Thyroid gland (tissue), 4 donors: ENCODE results near the gene NAE1.

Source experiments
- POLR2A ChIP-seq, 2 donors: fragments of 450-650 bp; IDR thresholded peaks; one replicate each; pipeline ENCODE4 v1.6.1; 2017; ENCODE audit warnings: antibody characterized with exemption in 2 of 2, mild to moderate bottlenecking in 2 of 2, moderate library complexity in 1 of 2
- TF ChIP-seq, protein P1 (sequence below), 6 experiments: fragments of 200-600 bp in 3 of 6; fragments of 450-650 bp in 3 of 6; sonication (generic) in 3 of 6; IDR thresholded peaks; one replicate each; pipeline ENCODE4 v1.5.1; 2016 to 2019; ENCODE audit warnings: antibody characterized with exemption in 6 of 6, mild to moderate bottlenecking in 2 of 6, inconsistent platforms in 1 of 6, moderate library complexity in 1 of 6

DNA sequence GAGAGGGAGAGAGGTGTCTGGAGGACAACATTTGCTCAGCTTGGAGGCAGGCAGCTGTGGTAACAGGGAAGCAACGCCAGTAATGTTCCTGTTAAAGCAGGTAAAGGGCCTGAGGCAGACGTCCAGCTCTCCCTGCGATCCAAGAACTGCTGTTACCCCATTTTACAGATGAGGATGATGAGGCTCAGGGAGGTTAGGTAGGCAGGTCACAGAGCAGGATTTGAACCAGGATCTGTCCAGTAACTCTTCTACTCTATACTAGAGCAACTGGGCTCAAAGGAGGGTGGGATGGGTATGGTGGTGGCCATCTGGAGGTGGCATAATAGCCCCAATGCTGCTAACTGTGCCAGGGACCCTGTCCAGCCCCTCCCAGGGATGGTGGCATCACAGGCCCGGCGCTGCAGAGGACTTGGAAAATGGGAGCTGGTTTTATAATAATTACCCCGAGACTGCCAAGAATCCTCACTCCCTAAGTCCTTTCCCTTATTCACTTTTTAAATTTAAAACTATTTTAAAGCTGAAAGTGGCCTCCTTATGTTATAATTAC, 25.5 kb upstream of the NAE1 start:
- TF ChIP-seq, protein P1, sequence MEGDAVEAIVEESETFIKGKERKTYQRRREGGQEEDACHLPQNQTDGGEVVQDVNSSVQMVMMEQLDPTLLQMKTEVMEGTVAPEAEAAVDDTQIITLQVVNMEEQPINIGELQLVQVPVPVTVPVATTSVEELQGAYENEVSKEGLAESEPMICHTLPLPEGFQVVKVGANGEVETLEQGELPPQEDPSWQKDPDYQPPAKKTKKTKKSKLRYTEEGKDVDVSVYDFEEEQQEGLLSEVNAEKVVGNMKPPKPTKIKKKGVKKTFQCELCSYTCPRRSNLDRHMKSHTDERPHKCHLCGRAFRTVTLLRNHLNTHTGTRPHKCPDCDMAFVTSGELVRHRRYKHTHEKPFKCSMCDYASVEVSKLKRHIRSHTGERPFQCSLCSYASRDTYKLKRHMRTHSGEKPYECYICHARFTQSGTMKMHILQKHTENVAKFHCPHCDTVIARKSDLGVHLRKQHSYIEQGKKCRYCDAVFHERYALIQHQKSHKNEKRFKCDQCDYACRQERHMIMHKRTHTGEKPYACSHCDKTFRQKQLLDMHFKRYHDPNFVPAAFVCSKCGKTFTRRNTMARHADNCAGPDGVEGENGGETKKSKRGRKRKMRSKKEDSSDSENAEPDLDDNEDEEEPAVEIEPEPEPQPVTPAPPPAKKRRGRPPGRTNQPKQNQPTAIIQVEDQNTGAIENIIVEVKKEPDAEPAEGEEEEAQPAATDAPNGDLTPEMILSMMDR (IDR thresholded peaks at IDR 0.05), result no peak
- no peak for TF ChIP-seq POLR2A (IDR thresholded peaks at IDR 0.05)
